Activated CD8-positive, alpha-beta memory T cell treated with anti-CD3 and anti-CD28 coated beads, Interleukin-2, amount 50 U/mL, for 1 hour (primary cell): ENCODE data around the gene MPI.
"Not testable (repeated sequence)": the region's sequence is repeated elsewhere in the genome, so short reads cannot be mapped to it uniquely, and the experiment has no call there.

ENCODE experiments used
- DNase-seq: peaks from one replicate; pipeline ENCODE4 v3.0.0-alpha.2; 2020; ENCODE audit errors: extremely low read depth

MPI gene

GRCh38 chr15:74863239-74864056 is 26.4 kb upstream of the MPI start:
- DNase-seq, result no peak

- DNase-seq, result no peak
Observed at GRCh38 chr15:74864296-74864695, 25.5 kb upstream of the MPI start.

- DNase-seq, result no peak
Observed at GRCh38 chr15:74865316-74865715, 24.5 kb upstream of the MPI start.

- no peak for DNase-seq
Observed at GRCh38 chr15:74866090-74866489, 23.8 kb upstream of the MPI start.

GRCh38 chr15:74867466-74868038 is 22.3 kb upstream of the MPI start:
- DNase-seq, result no peak

- DNase-seq, result no peak
Observed at GRCh38 chr15:74868059-74868458, 21.8 kb upstream of the MPI start.

- DNase-seq, result no peak
Observed at GRCh38 chr15:74869372-74869725, 20.5 kb upstream of the MPI start.

- no peak for DNase-seq
Observed at GRCh38 chr15:74869726-74870407, 20.0 kb upstream of the MPI start.

- no peak for DNase-seq
Observed at GRCh38 chr15:74870436-74871215, 19.2 kb upstream of the MPI start.

GRCh38 chr15:74872702-74873035 is 17.2 kb upstream of the MPI start:
- no peak for DNase-seq

- DNase-seq, result peak; percentile 80
Observed at GRCh38 chr15:74873036-74873755, 16.6 kb upstream of the MPI start, which contains the start of gene SCAMP2. Gene SCAMP2 (minus strand): TSS chr15:74873365. CDS start chr15:74873255, 110 bp downstream.

- no peak for DNase-seq
Observed at GRCh38 chr15:74873756-74874424, 16.0 kb upstream of the MPI start.

GRCh38 chr15:74878273-74878672 is 11.6 kb upstream of the MPI start:
- no peak for DNase-seq

GRCh38 chr15:74882528-74882927 is 7.3 kb upstream of the MPI start:
- no peak for DNase-seq

- no peak for DNase-seq
Observed at GRCh38 chr15:74884428-74885223, 5.2 kb upstream of the MPI start.

GRCh38 chr15:74885461-74885860 is 4.4 kb upstream of the MPI start:
- DNase-seq, result no peak

GRCh38 chr15:74887537-74888193 is 2.2 kb upstream of the MPI start:
- DNase-seq, result not testable (repeated sequence)

GRCh38 chr15:74888716-74889115 is 1.1 kb upstream of the MPI start:
- no peak for DNase-seq

- no peak for DNase-seq
Observed at GRCh38 chr15:74889390-74889882, 406 bp upstream of the MPI start.

- no peak for DNase-seq
Observed at GRCh38 chr15:74890665-74890960, 771 bp downstream of the MPI start.
